ELR (cell line): ENCODE measurements around the gene RRAGC.
"Not testable (repeated sequence)": the region's sequence is repeated elsewhere in the genome, so short reads cannot be mapped to it uniquely, and the experiment has no call there.

Source experiments
- DNase-seq: peaks from one replicate; pipeline ENCODE4 v3.0.0-alpha.2; 2015; ENCODE audit warnings: low read depth

RRAGC gene

DNA sequence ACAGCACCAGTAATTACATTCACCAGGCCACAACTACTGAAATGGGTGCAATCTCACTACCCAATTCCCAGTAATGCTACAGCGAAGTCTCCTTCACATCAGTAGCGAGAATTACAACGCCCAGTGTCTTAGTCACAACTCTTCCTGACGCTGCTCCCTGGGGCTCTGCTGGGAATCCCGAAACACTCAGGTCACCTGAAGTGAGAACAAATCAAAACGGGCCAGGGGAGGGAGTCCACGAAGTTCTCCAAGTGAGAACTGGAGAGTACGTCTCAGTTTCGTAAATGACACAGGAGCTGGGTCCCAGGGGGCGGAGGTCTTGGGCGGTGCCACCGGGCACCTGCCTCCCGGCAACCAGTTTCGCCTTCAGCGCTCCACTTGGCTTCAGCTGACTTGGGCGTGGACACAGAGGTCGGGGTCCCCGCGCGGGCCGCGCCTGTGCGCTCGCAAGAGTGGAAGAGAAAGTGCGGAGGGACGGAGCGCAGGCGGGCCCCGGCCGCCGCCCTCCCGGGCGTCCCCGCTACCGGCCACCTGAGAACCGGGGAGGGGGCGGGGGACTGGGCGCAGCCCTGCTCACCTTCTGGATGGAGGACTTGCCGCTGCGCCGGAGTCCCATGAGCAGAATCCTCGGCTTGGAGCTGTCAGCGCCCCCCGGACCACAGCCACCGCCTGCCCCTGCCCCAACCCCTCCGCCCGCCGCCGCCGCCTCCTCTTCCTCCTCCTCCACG is 575 bp downstream of the RRAGC start:
- peak; percentile 78 for DNase-seq

DNA sequence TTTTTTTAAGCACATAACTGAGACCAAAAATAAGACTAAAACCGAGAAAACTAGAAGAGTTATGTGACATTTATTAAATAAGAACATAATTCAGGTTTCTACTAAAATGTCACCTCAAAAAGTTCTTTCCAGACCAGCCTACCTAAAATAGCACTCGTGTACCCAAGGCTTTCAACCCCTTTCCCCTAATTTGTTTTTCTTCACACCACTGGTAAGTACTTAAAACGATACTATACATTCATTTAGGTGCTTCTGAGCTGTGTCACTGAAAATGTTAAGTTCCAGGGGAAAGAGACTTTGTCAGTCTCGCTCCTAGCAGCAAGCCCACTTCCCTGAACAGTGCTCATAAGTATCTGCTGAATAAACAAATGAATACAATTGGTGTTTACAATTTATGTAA is 6.8 kb downstream of the RRAGC start:
- no peak for DNase-seq

DNA sequence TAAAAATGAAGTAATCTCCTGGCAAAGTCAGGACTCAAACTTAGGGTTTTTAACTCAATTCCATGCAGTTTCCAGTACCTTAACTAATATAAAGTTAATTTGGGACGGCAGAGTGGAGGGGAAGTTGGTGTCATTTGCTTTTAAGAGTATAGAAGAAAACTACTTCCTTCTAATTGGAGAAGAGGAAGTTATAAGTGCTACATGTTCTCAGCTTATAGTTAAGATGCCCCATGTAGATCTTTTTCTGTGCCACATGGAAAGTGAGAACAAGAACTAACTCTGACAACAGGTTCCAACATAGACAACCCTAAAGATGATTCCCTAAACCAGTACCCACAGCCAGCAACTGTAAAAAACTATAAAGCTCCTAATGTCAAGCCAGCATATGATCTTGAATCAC is 11.5 kb downstream of the RRAGC start:
- no peak for DNase-seq

DNA sequence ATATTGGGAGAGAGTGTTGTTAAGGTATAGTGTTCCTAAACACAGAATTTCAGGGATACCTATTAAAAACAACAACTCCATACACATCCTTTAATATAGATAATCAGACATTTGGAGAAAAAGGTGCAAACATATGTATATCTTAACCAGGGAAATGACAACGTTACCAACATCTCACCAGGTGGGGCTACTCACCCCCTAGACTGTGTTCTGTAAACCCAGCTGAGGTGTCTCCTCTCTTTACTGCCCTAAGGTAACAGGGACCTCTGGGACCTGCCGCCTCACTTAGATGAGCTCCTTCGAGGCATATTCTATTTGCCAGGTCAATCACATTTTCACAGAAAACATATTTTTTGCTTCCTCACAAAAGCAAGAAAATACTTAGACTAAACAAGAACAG is 13.4 kb downstream of the RRAGC start:
- DNase-seq = no peak

DNA sequence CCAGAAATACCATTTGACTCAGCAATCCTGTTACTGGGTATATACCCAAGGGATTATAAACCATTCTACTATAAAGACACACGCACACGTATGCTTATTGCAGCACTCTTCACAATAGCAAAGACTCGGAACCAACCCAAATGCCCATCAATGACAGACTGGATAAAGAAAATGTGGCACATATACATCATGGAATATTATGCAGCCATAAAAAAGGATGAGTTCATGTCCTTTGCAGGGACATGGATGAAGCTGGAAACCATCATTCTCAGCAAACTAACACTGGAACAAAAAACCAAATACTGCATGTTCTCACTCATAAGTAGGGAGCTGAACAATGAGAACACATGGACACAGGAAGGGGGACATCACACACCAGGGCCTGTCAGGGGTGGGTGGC is 14.5 kb downstream of the RRAGC start:
- not testable (repeated sequence) for DNase-seq

DNA sequence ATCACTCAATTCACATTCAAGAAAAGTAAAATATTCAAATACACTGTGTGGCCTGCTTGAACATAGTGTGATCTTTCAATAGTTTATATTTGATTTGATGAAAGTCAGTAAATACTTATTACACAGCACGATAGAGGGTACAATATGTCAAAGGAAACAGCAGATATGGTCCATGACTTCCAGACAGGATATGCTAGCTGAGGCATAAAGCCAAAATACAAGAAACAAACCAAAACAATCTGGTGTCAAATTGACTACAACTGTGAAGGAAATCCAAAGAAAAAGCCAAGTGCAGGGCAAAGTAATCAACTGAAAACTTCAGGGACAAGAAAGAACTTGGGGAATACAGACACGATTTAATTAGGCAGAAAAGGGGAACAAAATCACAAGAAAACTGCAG is 19.3 kb downstream of the RRAGC start:
- DNase-seq = no peak

DNA sequence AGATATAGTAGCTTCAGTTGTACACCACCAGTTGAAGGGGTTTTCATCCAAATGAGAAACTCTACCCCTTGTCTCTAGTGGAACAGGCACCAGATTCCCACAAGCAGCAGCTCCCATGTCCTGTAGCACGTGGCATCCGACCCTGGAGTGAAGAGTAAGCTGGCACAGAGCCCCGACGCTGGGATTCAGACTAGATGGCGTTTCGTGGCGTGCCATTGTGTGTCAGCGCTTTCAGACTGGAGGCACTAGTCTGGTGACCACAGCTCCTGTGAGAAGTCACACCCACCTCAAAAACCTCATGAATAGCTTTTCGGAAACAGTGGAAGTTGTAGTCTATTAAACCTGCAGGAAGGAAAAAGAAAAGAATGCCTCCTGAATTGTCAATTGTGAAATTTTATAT is 20.2 kb downstream of the RRAGC start:
- DNase-seq = no peak

DNA sequence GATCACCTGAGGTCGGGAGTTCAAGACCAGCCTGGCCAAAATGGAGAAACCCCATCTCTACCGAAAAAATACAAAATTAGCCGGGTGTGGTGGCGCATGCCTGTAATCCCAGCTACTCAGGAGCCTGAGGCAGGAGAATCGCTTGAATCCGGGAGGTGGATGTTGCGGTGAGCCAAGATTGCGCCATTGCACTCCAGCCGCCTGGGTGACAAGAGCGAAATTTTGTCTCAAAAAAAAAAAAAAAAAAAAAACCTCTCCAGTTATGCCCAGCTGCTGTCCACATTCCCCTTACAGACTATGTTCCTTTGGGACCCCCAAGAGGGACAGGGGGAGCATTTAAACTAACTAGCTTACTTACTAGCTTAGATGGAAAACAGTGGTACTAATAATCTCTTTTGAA is 23.3 kb downstream of the RRAGC start:
- DNase-seq = not testable (repeated sequence)

DNA sequence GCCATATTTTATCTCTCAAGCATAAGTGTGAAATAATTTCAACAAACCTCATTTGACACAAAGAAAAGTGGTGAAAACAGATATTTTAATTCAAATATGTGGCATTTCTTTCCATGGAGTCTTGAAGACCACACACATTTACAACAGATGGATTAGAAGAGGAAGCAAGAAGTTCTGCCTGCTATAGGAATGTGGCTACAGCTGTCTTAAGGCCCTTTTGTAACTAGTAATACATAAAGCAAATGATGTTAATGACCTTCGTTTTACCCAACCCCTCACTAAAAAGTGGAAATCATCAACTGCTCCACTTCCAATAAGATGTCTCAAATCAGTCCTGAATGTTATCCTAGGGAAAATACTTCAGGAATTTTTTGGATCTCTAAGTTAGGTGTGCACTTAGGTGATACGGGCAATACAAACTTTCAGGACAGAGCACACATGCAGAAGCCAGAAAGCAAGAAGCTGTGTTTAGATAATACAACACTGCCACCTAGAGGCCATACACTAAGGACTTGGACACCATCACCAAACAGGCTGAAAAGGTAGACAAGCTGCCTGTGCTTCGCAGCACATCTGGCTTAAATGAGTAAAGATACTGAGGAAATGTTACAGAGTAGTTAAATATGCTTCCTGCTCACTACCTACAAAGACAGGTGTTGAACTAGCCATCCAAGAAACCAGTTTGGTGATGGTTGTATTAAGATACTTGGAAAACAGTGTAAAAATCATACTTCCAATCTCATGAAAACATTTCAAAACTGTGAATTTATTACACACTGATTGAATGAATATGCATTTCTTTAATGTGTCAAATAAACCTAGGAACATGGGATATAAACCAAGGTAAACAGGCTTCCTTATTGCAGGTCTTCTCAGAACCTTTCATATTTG is 24.4 kb downstream of the RRAGC start:
- DNase-seq = peak; percentile 84

DNA sequence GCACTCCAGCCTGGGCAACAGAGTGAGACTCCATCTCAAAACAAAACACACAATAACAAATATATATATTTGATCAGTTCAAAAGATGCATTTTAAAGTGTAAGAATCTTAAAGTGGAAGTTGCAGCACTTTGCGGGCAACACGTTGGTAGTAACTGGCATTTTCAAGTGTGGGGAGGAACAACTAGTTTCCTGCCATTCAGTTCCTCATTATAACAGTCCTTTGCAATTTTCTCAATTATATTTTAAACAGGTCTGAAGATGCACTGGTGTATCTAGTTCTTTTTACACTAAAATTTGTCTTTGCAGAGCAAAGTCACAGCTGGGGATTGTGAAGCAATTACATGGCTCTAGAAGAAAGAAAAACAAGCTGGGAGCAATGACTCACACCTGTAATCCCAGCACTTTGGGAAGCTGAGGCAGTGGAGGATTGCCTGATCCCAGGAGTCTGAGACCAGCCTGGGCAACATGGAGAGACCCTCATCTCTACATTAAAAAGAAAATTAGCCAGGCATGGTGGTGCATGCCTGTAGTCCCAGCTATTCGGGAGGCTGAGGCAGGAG is 25.3 kb downstream of the RRAGC start:
- DNase-seq = no peak

DNA sequence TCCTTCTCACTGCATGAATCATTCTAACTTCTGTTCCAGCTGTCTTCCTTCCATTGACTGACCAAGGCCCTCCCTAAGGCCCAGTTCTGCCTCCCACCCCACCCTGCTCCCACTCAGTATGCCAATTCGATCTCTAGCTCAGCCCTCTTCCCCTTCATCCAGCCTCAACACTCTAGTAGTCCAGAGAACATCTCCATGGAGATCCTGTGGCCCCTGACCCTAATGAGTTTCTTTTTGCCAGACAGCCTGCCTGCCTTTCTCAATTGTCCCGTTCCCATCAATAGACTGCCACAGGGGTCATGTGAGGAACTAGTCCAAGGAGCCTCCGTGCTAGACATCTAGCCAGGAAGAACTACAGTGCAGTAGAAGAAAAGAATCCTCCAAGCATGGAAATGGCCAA is 26.4 kb downstream of the RRAGC start:
- DNase-seq = no peak

DNA sequence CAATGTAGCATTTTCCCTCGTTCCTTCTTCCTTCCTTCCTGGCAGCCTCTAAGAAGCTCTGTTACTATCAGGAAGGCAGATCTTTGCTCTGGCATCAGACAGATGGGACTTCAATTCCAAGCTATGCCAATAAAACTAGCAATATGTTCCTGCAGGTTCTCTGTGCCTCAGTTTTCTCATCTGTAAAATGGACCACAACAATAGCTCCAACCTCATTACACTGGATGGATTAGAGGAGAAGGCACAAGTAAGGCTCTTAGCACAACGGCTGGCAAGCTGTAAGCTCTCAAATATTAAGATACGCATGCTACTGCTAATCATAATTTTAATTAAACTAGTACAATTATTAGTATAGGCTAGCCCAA is 27.2 kb downstream of the RRAGC start:
- no peak for DNase-seq

DNA sequence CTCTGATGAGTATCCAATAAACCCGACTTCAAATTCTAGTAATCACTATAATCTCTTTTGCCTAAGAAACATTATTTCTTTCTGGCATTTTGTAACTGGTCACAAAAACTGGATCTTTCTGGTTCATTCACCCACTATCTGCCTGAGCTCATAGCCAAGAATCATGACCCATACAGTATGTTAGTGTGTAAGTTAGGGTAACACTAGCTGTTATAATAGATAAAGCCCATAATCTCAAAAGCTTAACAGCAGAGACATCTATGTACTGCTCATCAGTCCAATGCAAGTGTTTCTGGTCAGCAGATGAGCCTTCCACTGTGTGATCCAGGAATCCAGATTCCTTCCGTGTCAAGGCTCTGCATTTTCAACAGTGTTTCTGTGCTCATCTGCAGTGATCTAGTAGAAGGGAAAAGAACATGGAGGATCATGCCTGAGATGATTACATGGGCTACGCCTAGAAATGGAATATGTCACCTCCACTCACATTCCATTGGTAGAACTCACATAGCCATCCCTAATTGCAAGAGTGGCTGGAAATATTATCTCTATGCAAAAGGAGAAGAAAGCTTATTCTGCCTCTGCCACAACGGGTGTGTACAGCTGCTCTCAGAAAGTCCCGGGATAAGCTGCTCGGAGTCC is 27.7 kb downstream of the RRAGC start:
- DNase-seq = no peak

DNA sequence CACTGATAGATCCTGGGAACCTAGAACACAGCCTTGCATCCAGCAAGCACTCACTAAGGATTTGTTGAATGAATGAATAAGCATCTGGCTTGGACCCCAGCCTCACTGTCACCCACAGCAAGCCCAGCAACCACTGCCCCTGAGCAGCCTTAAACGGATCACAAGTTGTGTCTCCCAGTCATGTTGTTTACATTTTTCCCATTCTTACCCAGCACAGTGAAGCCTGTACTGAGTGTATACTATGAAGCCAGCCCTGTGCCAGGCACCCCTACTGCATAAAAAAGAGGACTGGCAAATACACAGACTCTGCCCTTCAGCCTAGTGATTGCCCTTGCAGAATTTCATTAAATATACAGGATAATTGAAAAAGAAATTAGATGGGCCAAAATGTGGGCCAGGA is 30.2 kb downstream of the RRAGC start:
- no peak for DNase-seq

DNA sequence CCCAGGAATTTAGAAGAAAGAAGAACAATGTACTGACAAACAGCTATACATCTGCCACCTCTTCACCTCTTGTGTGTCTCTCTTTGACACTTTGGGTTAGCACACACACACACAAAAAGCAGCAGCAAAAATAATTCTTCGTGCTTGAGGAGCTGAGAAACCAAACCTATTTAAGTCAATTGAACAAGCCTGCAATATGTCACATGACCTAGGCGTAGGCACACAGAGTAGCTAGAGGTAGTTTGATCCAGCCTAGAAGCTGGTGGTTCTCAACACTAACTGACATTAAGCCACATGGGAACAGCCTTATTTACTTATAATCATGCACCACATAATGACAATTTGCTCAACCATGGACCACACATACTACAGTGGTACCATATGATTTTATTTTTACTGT is 32.3 kb downstream of the RRAGC start:
- no peak for DNase-seq

DNA sequence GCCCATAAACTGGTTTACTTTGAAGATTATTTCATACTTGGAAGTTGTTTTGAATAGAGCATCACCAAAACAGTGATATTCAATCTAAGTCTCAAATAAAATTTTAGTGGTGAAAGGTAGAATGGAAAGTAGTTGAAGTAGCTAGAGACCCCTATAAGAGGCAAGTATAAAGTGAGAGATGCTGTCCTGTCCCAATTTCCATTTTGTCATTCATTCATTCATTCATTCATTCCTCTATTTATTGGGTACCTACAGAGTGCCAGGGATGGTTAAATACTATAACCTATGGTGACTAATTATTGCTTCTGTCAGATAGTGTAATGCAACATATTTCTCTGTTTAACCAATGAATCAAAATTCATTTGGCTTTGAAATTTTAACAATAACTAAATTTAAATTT is 32.7 kb downstream of the RRAGC start:
- DNase-seq = no peak

DNA sequence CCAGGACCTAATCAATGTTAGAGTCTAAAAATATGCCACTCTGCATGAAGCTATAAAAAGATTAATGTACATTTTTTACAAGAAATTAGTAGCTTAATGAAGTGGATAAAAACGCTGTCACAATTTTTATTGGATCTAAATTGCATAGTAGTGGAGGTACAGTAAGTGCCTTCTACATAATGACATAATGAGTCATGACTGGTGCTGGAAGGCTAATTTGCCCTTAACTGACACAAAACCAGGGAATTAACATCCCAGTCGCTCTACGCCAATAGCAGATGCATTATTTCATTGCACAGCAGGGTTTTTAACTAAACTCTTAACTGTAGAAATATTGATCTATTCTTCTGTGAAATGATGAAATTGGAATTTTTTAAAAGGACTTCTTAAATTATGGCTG is 33.3 kb downstream of the RRAGC start:
- DNase-seq = no peak

DNA sequence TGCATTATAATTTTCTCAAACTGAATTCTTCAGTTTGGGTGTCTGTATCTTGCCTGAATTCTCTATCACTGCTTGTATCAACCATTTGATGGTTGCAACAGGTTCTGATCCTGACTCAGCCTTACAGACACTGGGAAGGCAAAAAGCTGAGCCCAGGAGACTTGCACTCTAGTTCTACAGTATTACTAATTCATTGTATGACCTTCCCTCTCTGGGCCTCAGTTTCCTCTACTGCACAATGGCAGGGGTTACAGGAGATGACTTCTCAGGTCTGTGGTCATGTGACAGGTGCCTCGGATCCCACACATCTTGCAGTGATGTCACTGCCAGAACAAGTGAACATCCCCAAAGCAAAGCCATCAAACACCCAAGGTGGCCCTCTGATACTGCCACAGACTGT is 38.7 kb downstream of the RRAGC start:
- no peak for DNase-seq

DNA sequence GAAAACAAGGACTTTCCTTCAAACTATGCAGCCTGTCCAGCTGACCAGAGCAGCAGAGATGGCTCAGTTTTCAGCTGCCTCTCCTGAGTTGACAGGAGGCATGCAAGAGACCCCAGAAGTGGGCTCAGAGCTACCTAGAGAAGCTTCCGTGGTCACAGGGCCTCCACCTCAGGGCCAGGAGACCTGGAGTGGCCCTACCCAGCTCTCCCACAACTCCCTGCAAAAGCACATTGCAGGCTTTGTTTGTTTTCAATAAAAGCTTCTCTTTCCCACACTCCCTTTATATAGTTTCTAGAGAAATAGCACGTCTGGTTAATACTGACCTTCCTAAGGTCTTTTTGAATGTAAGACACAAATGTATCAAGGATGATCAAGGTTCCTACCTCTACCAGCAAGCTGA is 40.1 kb downstream of the RRAGC start:
- DNase-seq = no peak

DNA sequence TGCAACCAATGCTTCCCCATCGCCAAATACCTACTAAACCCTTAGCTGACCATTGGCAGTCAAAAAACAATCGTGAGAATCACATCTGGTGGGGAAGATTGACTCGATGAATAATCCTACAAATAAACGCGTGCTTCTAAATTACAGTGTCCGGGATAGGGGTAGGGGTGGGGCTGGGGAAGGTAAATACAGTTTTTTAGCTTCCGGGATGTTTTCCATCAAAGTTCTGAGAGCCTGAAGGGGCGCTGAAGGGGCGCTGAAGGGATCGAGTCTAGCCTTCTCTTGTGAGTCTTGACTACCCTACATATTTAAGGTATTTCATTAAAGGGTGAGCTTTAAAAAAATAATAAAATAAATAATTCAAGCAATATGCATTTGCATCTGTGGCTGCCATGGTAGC is 40.5 kb downstream of the RRAGC start:
- DNase-seq = no peak

DNA sequence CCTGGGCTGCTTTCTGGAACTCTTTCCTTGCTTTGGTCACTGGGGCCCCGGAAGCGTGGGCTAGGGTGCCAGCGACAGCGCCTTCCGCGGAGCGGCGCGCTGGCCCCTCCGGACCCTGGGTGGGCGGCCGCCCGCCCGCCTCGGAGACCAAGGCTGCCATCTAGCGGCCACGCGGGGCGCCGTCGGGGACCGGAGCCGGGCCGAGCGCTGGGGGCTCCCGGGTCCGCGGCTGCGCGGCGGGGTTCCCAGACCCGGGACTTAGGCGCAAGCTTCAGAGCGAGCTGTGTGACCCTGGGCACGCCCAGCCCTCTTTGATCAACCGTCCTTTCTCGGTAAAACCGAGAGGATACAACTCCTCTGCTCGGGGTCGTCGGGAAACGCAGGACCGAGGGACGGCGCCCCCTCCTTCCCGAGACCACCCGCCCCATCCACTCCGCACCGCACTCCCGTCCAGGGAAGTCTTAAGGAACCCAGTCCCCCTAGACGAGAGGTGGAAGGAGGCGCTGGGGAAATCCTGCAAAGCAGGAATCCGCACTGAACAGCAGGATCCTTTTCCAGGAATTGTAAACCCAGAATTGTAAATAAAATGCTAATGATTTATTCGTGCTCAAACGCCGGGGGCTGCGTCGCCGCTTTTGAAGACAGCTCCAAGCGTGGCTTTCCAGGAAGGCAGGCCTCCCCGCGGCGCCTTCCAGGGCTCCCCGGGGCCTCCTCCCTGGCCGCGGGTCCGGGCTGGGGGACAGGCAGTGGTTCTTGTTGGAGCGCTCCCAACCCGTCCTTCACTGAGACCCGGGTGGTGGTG is 41.2 kb downstream of the RRAGC start:
- DNase-seq = peak; percentile 24
